Measurements from ENCODE around the gene PIF1.

PIF1 gene, protein sequence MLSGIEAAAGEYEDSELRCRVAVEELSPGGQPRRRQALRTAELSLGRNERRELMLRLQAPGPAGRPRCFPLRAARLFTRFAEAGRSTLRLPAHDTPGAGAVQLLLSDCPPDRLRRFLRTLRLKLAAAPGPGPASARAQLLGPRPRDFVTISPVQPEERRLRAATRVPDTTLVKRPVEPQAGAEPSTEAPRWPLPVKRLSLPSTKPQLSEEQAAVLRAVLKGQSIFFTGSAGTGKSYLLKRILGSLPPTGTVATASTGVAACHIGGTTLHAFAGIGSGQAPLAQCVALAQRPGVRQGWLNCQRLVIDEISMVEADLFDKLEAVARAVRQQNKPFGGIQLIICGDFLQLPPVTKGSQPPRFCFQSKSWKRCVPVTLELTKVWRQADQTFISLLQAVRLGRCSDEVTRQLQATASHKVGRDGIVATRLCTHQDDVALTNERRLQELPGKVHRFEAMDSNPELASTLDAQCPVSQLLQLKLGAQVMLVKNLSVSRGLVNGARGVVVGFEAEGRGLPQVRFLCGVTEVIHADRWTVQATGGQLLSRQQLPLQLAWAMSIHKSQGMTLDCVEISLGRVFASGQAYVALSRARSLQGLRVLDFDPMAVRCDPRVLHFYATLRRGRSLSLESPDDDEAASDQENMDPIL

GRCh38 chr15:64825431-64826294, at the start of gene PIF1:
Gene PIF1 (minus strand): TSS chr15:64825647. CDS start chr15:64824335, 1,312 bp downstream.
- peak; percentile 93 for DNase-seq (ENCODE audit: low spot score)

- no peak for DNase-seq (ENCODE audit: low spot score)
These were observed 44.9 kb upstream of the PIF1 start for GRCh38 chr15:64870353-64870752.

GRCh38 chr15:64869501-64869900, 44.1 kb upstream of the PIF1 start:
- no peak for DNase-seq (ENCODE audit: low spot score)

GRCh38 chr15:64865998-64866520, 40.6 kb upstream of the PIF1 start:
- DNase-seq (ENCODE audit: low spot score): peak; percentile 84

DNA sequence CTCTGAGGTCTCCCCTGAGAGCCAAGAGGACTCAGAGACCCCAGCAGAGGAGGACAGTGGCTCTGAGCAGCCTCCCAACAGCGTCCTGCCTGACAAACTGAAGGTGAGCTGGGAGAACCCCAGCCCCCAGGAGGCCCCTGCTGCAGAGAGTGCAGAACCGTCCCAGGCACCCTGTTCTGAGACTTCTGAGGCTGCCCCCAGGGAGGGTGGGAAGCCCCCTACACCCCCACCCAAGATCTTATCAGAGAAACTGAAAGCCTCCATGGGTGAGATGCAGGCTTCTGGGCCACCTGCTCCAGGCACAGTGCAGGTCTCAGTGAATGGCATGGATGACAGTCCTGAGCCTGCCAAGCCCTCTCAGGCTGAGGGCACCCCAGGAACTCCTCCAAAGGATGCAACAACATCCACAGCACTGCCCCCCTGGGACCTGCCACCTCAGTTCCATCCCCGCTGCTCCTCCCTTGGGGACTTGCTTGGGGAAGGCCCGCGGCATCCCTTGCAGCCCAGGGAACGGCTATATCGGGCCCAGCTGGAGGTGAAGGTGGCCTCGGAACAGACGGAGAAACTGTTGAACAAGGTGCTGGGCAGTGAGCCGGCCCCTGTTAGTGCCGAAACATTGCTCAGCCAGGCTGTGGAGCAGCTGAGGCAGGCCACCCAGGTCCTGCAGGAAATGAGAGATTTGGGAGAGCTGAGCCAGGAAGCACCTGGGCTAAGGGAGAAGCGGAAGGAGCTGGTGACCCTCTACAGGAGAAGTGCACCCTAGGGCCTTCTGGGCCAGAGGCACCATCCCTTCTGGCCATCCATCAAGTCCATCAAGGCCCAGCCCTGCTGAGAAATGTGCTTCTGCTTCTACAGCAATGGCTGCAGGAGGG, 39.9 kb upstream of the PIF1 start:
- no peak for DNase-seq (ENCODE audit: low spot score)

DNA sequence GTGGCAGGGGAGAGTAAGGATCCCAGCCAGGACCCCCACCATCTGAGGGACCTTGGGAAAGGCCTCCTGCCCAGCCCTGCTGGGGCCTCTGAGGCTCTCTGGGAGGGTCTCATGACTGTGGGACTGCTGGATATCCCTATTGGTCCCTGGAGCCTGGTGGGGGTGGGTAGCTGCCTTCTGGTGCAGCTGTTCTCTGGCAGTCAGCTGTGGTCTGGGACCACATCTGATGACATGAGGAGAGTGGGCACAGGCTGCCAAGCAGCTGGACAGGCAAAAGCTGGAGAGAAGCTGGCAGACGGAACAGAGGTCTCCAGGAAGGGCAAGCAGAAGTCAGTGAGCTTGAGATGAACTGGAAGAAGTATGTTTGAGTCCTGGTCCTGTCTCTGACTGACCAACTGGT, 38.6 kb upstream of the PIF1 start:
- no peak for DNase-seq (ENCODE audit: low spot score)

GRCh38 chr15:64862408-64862807, 37.0 kb upstream of the PIF1 start:
- DNase-seq (ENCODE audit: low spot score): no peak

DNA sequence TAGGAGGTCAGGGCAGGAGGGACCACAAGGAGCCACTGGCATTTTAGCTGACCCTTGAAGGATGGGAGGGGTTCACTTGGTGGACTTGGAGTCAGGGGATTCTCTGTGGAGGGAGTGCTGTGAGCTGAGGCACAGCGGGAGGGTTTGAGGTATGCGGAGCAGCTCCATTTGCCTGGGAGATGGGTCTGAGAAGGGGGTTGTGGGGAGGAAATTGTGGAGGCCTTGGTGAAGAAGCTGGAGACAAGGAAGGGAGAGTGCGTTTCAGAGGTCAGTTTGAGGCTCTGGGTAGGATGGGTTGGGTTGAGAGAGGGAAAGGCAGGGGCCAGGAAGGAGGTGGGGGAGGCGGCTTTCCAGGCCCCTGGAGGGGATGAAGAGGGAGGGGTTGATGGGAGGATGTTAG, 36.5 kb upstream of the PIF1 start:
- no peak for DNase-seq (ENCODE audit: low spot score)

DNA sequence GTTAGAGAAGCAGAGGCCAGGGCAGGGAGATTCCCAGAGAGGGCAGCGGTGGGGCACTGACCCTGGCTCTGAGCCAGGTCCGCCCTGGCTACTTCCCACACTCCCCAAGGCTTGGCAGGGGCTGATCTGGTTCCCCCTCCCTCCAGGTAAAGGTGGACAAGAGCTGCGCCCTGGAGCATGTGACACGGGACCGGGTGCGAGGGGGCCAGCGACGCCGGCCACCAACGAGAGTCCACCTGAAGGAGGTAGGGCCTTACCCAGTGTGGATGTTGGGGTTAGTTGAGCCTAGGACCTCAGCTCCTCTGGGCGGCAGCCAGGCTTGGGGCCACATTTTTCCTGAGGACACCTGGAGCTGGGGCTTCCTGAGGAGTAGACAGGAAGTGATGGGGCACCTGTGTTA, 35.9 kb upstream of the PIF1 start:
- DNase-seq (ENCODE audit: low spot score): no peak

DNA sequence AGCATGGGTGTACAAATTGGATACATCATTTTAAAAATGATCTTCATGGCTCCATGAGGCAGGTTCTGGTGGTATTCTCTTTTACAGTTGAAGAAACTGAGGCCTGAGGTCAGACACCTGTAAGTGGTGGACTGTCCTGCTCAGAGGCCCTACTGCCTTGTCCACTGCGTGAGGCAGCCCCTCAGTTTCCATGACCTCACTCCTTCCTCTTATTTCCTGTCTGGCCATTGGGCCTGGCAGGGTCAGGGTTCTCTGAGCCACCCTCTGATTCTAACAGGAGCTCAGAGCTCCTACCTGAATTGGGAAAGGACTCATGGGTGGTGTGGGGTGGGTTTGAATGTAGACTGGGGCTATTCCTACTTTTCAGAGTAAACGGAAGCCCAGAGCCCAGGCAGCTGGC, 33.8 kb upstream of the PIF1 start:
- DNase-seq (ENCODE audit: low spot score): no peak

- DNase-seq (ENCODE audit: low spot score): no peak
These were observed 32.7 kb upstream of the PIF1 start for GRCh38 chr15:64858021-64858575.

- no peak for DNase-seq (ENCODE audit: low spot score)
These were observed 32.0 kb upstream of the PIF1 start for GRCh38 chr15:64857421-64857820.

DNA sequence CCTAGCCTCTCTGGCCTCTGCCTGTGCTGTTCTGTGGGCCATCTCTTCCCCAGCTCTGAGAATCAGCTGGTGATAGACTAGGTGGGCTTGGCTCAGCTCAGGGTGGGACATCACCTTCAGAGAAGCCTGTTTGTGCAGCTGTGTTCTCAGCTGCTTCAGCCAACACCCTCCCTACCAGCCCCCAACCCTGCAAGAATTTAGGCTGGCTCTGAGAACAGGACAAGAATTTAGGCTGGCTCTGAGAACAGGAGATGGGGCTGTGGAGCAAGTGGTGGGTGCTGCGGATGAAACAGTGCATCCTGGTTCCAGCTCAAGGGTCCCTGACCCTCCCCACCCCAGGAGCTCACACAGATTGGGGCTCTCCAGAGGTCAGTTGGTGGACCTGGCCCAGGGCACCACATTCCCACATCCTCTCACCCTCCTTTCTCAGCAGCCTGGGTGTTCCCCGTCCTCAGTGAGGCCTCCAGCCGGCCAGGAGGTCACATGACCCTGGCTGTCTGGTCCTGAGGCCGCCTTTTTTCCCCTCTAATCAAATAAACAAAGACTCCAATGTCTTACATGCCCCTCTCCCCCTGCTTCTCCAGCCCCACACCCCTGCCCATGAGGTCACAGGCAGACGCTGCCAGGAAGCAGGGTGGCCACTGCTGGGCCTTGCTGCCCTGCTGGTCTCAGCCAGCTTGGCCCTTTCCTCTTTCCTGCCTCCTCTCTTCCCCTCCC, 31.1 kb upstream of the PIF1 start:
- peak; percentile 98 for DNase-seq (ENCODE audit: low spot score)

- DNase-seq (ENCODE audit: low spot score): no peak
These were observed 29.9 kb upstream of the PIF1 start for GRCh38 chr15:64855205-64855975.

DNA sequence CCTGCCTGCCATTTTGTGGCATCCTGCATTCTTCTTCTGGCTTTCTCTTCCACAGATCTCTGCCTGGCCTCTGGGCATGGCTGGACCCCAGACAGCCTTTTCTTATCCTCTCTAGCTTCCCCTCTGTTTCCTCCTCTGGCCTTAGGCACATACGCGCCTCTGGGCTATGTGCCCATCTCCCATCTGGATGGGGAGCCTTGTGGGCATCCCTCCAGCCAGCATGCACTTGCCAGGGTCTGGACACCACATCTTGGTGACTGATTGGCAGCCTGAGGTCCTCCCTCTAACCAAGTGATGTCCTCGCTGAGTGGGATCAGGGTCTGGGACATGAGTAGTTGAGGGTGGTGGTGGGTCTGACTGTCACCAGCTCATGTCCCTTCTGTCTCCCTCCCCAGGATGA, 29.1 kb upstream of the PIF1 start:
- no peak for DNase-seq (ENCODE audit: low spot score)

DNA sequence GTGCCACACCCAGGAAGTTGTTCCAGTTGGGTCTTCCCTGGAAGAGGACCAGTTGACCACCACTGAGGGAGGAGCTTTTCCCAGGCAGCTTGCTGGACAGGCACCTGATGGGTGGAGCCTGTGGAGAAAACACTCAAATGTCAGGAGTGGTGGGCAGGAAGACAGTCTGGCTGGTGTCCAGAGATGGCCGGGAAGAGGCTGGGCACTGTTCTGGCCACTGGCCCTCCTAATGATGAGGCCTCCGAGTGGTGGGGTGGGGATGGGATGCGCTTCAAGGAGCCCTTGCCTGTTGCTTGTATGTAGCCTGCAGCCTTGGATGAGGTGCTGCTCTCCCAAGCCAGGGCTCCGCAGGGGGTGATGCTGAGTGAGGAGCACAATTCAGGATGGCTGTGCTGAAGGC, 28.6 kb upstream of the PIF1 start:
- no peak for DNase-seq (ENCODE audit: low spot score)

- DNase-seq (ENCODE audit: low spot score): no peak
These were observed 26.0 kb upstream of the PIF1 start for GRCh38 chr15:64851503-64851840.

DNA sequence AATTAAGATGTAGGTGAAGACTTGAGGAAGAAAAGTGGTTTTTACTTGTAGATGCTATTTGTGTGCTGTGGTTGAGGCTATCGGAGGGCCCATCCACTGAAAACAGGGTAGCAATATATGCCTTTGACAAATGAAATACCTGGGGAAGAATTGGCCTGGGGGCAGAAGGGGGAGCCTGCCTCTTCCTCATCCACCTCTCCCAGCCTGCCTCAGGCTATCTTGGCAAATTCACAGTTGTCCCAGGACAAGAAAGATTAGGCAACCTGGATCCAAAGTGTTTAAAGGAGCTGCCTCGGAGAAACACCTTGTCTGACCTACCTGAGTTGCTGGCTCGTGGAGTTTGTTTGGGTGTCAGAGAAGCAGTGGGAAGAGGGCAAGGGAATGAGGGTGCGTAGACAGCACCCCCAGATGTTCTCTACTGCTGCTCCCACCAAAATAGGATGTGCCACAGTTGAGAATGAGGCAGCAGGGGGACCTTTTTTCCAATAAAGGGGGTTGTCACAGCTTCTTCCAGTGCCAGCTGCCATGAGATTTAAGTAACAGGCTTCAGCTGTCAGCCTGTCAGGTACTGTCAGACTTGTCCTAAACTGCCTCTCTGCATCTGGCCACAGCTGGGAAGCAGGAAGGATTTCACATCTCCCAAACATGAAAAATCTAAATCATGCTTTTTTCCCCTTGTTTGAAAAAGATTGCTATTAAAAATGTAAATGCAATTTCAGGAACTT, 25.5 kb upstream of the PIF1 start:
- no peak for DNase-seq (ENCODE audit: low spot score)

All from globus pallidus (tissue), 1 donor.